Coronary artery (tissue), 2 donors: Measurements from ENCODE around the gene TMEM132D.

ENCODE experiments used
- DNase-seq: peaks from one replicate; pipeline ENCODE4 v3.0.0-alpha.2; 2017; ENCODE audit warnings: low spot score
- H3K27ac ChIP-seq, 2 donors: fragments of 200-600 bp; sonication (generic); one replicate each; pipeline ENCODE4 v1.5.1; 2016 to 2019
- H3K4me3 ChIP-seq: fragments of 200-600 bp; sonication (generic); 2 replicates; pipeline ENCODE4 v1.5.1; 2016; ENCODE audit warnings: mild to moderate bottlenecking, moderate library complexity
- CTCF ChIP-seq: fragments of 200-600 bp; sonication (generic); IDR thresholded peaks from one replicate; pipeline ENCODE4 v1.5.1; 2019; ENCODE audit warnings: antibody characterized with exemption

TMEM132D gene

GRCh38 chr12:129136694-129137325 is 767.0 kb downstream of the TMEM132D start:
- Histone ChIP-seq H3K27ac (no peak overlapping the region), H3K4me3 (no peak overlapping the region)
- no peak for DNase-seq
- no peak for TF ChIP-seq CTCF

GRCh38 chr12:129127771-129128170 is 776.1 kb downstream of the TMEM132D start:
- no peak for DNase-seq
- no peak overlapping the region for H3K27ac ChIP-seq
- H3K4me3 ChIP-seq, result no peak overlapping the region
- TF ChIP-seq CTCF, result no peak

GRCh38 chr12:129127211-129127610 is 776.6 kb downstream of the TMEM132D start:
- Histone ChIP-seq H3K27ac (no peak overlapping the region), H3K4me3 (no peak overlapping the region)
- DNase-seq, result no peak
- TF ChIP-seq CTCF, result no peak

GRCh38 chr12:129119537-129119936 is 784.3 kb downstream of the TMEM132D start:
- H3K27ac ChIP-seq, result no peak overlapping the region
- no peak for DNase-seq
- TF ChIP-seq CTCF, result no peak
- H3K4me3 ChIP-seq, result no peak overlapping the region

- no peak for DNase-seq
These were observed 788.3 kb downstream of the TMEM132D start for GRCh38 chr12:129115558-129115957.

GRCh38 chr12:129110575-129110974 is 793.2 kb downstream of the TMEM132D start:
- Histone ChIP-seq H3K4me3 (no peak overlapping the region), H3K27ac (no peak overlapping the region)
- peak; percentile 43 for DNase-seq
- no peak for TF ChIP-seq CTCF

More at GRCh38 chr12:129115558-129115957, 788.3 kb downstream of the TMEM132D start:
- Histone ChIP-seq H3K4me3 (no peak overlapping the region), H3K27ac (no peak overlapping the region)
- TF ChIP-seq CTCF, result no peak
